ENCODE results near the gene TTBK2. TPM values are rescaled to one million over a fixed set of nuclear protein-coding genes. Genes with fewer than 3 reads are reported as not detected.

Gene TTBK2
- total RNA-seq, 1 experiment from 2014 or later = 10.6 TPM

DNA sequence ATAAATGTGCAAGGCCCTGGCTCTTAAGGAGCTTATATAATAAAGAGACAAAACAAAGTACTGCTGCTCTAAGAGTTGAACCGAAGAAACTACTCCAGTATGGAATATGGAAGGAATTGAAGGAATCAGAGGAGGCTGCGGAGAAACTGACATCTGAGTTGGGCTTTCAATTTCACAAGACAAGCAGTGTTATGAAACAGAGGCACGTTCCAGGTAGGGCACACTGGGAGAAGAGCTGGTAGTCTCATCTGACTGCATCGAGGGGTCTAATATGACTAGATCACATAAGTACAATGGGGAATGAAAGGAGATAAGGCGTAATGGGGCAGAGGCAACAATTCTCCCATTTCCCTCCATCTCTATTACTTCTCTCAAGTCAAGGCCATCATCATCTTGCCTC is 115.3 kb downstream of the TTBK2 start:
- H2BK12ac ChIP-seq (ENCODE audit: insufficient read length, low read depth, low read length) = no peak overlapping the region
- TF ChIP-seq, protein P1, sequence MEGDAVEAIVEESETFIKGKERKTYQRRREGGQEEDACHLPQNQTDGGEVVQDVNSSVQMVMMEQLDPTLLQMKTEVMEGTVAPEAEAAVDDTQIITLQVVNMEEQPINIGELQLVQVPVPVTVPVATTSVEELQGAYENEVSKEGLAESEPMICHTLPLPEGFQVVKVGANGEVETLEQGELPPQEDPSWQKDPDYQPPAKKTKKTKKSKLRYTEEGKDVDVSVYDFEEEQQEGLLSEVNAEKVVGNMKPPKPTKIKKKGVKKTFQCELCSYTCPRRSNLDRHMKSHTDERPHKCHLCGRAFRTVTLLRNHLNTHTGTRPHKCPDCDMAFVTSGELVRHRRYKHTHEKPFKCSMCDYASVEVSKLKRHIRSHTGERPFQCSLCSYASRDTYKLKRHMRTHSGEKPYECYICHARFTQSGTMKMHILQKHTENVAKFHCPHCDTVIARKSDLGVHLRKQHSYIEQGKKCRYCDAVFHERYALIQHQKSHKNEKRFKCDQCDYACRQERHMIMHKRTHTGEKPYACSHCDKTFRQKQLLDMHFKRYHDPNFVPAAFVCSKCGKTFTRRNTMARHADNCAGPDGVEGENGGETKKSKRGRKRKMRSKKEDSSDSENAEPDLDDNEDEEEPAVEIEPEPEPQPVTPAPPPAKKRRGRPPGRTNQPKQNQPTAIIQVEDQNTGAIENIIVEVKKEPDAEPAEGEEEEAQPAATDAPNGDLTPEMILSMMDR (conservative IDR thresholded peaks at IDR 0.05) = no peak
- no peak overlapping the region for H4K91ac ChIP-seq (ENCODE audit: insufficient read length, low read depth, low read length)
- H3K27ac ChIP-seq (ENCODE audit: insufficient read length, low read depth, low read length) = no peak overlapping the region
- no peak overlapping the region for H3K23ac ChIP-seq (ENCODE audit: insufficient read length, low read depth, low read length)
- H3K4me1 ChIP-seq (ENCODE audit: insufficient read depth, low read length) = no peaks in the 10 kb centered on the region
- H2AFZ ChIP-seq (ENCODE audit: low read length) = no peak overlapping the region
- Mint-ChIP-seq H3K9me3 (no peaks in the 10 kb centered on the region), H3K4me3 (no peak overlapping the region), H3K4me1 (no peaks in the 10 kb centered on the region), H3K36me3 (ENCODE audit: insufficient read depth in 1 of 3, low read depth in 3 of 3) (peaks cover 4 to 6% (median 4%) of the 10 kb centered on the region in 3 experiments), H3K27ac (peak overlapping the region in 1 of 3 experiments; percentile 25; a peak in 1 of 7 replicates), H3K27me3 (ENCODE audit: low read depth) (no peaks in the 10 kb centered on the region)
- no CpG with 5 or more reads among the region's 5 CpGs for WGBS (ENCODE audit: extremely low coverage, insufficient read length, low lambda C conversion rate)
- H3K79me2 ChIP-seq (ENCODE audit: insufficient read depth, low read length) = no peaks in the 10 kb centered on the region
- no peak overlapping the region for H4K5ac ChIP-seq (ENCODE audit: insufficient read length, low read depth, low read length)
- no peak overlapping the region for H3K14ac ChIP-seq (ENCODE audit: insufficient read depth, low read length)
- H3K27me3 ChIP-seq (ENCODE audit: insufficient read depth, low read length) = no peaks in the 10 kb centered on the region
- no peak overlapping the region for H3K18ac ChIP-seq (ENCODE audit: insufficient read length, low read depth, low read length)
- no peak overlapping the region for H3T11ph ChIP-seq (ENCODE audit: low read length)
- no peak overlapping the region for H2BK20ac ChIP-seq (ENCODE audit: low read depth, low read length, poor library complexity, severe bottlenecking)
- no peak overlapping the region for H3K4me2 ChIP-seq (ENCODE audit: insufficient read depth, insufficient read length, low read length)
- H2BK15ac ChIP-seq (ENCODE audit: low read depth, low read length) = no peak overlapping the region
- no peaks in the 10 kb centered on the region for H3K79me1 ChIP-seq (ENCODE audit: insufficient read depth, low read depth, low read length, poor library complexity, severe bottlenecking)
- H4K20me1 ChIP-seq (ENCODE audit: control insufficient read depth, insufficient read depth, insufficient read length) = no peaks in the 10 kb centered on the region
- no peak overlapping the region for H2BK5ac ChIP-seq (ENCODE audit: insufficient read length, low read length)
- H3K56ac ChIP-seq (ENCODE audit: insufficient read length, low read depth, low read length) = no peak overlapping the region
- no peaks in the 10 kb centered on the region for H3K23me2 ChIP-seq (ENCODE audit: insufficient read length, low read depth, low read length, poor library complexity, severe bottlenecking)
- H3K9ac ChIP-seq (ENCODE audit: extremely low read depth, insufficient read length, low read length) = no peak overlapping the region
- H3K4ac ChIP-seq (ENCODE audit: low read depth, low read length) = no peak overlapping the region
- H4K8ac ChIP-seq (replicated peaks; ENCODE audit: insufficient read length, low read depth, low read length) = no peak overlapping the region
- DNase-seq = no peak
- H2AK5ac ChIP-seq (ENCODE audit: insufficient read length, low read length) = no peak overlapping the region
- H3K9me3 ChIP-seq (ENCODE audit: control insufficient read depth, low read depth, low read length) = no peaks in the 10 kb centered on the region
- no peak overlapping the region for H2BK120ac ChIP-seq (ENCODE audit: low read depth, low read length, poor library complexity, severe bottlenecking)

Data from H9 (cell line).